Middle frontal gyrus (tissue), 1 donor: Measurements from ENCODE around the gene SHB.

Experiments
- DNase-seq: peaks from one replicate; pipeline ENCODE4 v3.0.0-alpha.2; 2015; ENCODE audit warnings: low spot score; ENCODE audit errors: extremely low spot score

SHB gene

GRCh38 chr9:38088006-38088925 lies 19.2 kb upstream of the SHB start:
- no peak for DNase-seq

- DNase-seq = no peak
Observed at GRCh38 chr9:38086496-38086895, 17.5 kb upstream of the SHB start.

GRCh38 chr9:38085308-38085707 lies 16.3 kb upstream of the SHB start:
- DNase-seq = no peak

- DNase-seq = no peak
Observed at GRCh38 chr9:38084556-38084880, 15.5 kb upstream of the SHB start.

GRCh38 chr9:38083858-38084555 lies 15.0 kb upstream of the SHB start:
- DNase-seq = no peak

- DNase-seq = no peak
Observed at GRCh38 chr9:38082446-38083287, 13.6 kb upstream of the SHB start.

- DNase-seq = no peak
Observed at GRCh38 chr9:38081356-38082108, 12.5 kb upstream of the SHB start.

- DNase-seq = no peak
Observed at GRCh38 chr9:38079461-38080031, 10.5 kb upstream of the SHB start.

- no peak for DNase-seq
Observed at GRCh38 chr9:38075272-38075671, 6.2 kb upstream of the SHB start.

- no peak for DNase-seq
Observed at GRCh38 chr9:38074441-38074961, 5.5 kb upstream of the SHB start.

GRCh38 chr9:38073882-38074281 lies 4.9 kb upstream of the SHB start:
- DNase-seq = no peak

GRCh38 chr9:38071470-38072134 lies 2.6 kb upstream of the SHB start:
- no peak for DNase-seq

GRCh38 chr9:38067859-38068681 lies 957 bp downstream of the SHB start:
- DNase-seq = no peak

GRCh38 chr9:38066914-38067858 lies 1.8 kb downstream of the SHB start:
- no peak for DNase-seq

GRCh38 chr9:38066197-38066913 lies 2.7 kb downstream of the SHB start:
- no peak for DNase-seq

- no peak for DNase-seq
Observed at GRCh38 chr9:38065369-38066075, 3.5 kb downstream of the SHB start.
